Osteocyte (in vitro differentiated cells): ENCODE results near the gene HRH2. TPM values are rescaled to one million over a fixed set of nuclear protein-coding genes. Genes with fewer than 3 reads are reported as not detected.
"Not testable (repeated sequence)": the region's sequence is repeated elsewhere in the genome, so short reads cannot be mapped to it uniquely, and the experiment has no call there.

Experiments
- DNase-seq: peaks from one replicate; pipeline ENCODE4 v3.0.0; 2021; ENCODE audit warnings: mixed read lengths; ENCODE audit not compliant: unreplicated experiment; ENCODE audit errors: extremely low spot score
- H3K27ac Mint-ChIP-seq: one replicate; pipeline ENCODE4 v1.8.0; 2021; ENCODE audit warnings: mild to moderate bottlenecking, mixed read lengths; ENCODE audit not compliant: unreplicated experiment
- H3K27me3 Mint-ChIP-seq: one replicate; pipeline ENCODE4 v1.8.0; 2021; ENCODE audit warnings: mixed read lengths; ENCODE audit not compliant: unreplicated experiment
- H3K36me3 Mint-ChIP-seq: one replicate; pipeline ENCODE4 v1.8.0; 2021; ENCODE audit warnings: mixed read lengths; ENCODE audit not compliant: unreplicated experiment
- H3K4me1 Mint-ChIP-seq: one replicate; pipeline ENCODE4 v1.8.0; 2021; ENCODE audit warnings: mixed read lengths; ENCODE audit not compliant: unreplicated experiment
- H3K4me3 Mint-ChIP-seq: one replicate; pipeline ENCODE4 v1.8.0; 2021; ENCODE audit warnings: mild to moderate bottlenecking, moderate library complexity, mixed read lengths; ENCODE audit not compliant: unreplicated experiment
- H3K9me3 Mint-ChIP-seq: one replicate; pipeline ENCODE4 v1.8.0; 2021; ENCODE audit warnings: mixed read lengths; ENCODE audit not compliant: unreplicated experiment
- CTCF ChIP-seq: fragments of 200-600 bp; sonication (generic); IDR thresholded peaks from 2 replicates; pipeline ENCODE4 v1.5.0; 2021; ENCODE audit warnings: antibody characterized with exemption, mild to moderate bottlenecking, moderate library complexity
- total RNA-seq: library from RNA; stranded (reverse); gene quantifications from 2 replicates; pipeline ENCODE4 v1.2.1, GENCODE V29; 2021

Gene HRH2
- total RNA-seq, 1 donor from 2014 or later: not detected

GRCh38 chr5:175642998-175643397 lies 14.9 kb upstream of the HRH2 start:
- Mint-ChIP-seq H3K9me3 (peaks cover 7% of the 10 kb centered on the region), H3K4me1 (no peaks in the 10 kb centered on the region), H3K36me3 (no peaks in the 10 kb centered on the region), H3K4me3 (no peak overlapping the region), H3K27ac (no peak overlapping the region), H3K27me3 (no peaks in the 10 kb centered on the region)
- DNase-seq: no peak
- TF ChIP-seq CTCF: no peak

- Mint-ChIP-seq H3K4me1 (no peaks in the 10 kb centered on the region), H3K36me3 (no peaks in the 10 kb centered on the region), H3K27ac (no peak overlapping the region), H3K9me3 (peaks cover 16% of the 10 kb centered on the region), H3K27me3 (no peaks in the 10 kb centered on the region), H3K4me3 (no peak overlapping the region)
- TF ChIP-seq CTCF: no peak
- no peak for DNase-seq
These were observed 11.6 kb upstream of the HRH2 start for GRCh38 chr5:175646251-175646650.

- peaks cover 16% of the 10 kb centered on the region for H3K9me3 Mint-ChIP-seq
These were observed 7.9 kb upstream of the HRH2 start for GRCh38 chr5:175649967-175650366.

GRCh38 chr5:175650430-175651205 lies 7.3 kb upstream of the HRH2 start:
- H3K9me3 Mint-ChIP-seq: peaks cover 16% of the 10 kb centered on the region
- H3K27me3 Mint-ChIP-seq, H3K4me3 Mint-ChIP-seq, H3K27ac Mint-ChIP-seq, DNase-seq, H3K36me3 Mint-ChIP-seq, H3K4me1 Mint-ChIP-seq: not testable (repeated sequence)

More at GRCh38 chr5:175649967-175650366, 7.9 kb upstream of the HRH2 start:
- Mint-ChIP-seq H3K4me3 (no peak overlapping the region), H3K27ac (no peak overlapping the region), H3K27me3 (no peaks in the 10 kb centered on the region), H3K36me3 (no peaks in the 10 kb centered on the region), H3K4me1 (no peaks in the 10 kb centered on the region)
- no peak for DNase-seq
- no peak for TF ChIP-seq CTCF

- Mint-ChIP-seq H3K9me3 (peaks cover 13% of the 10 kb centered on the region), H3K4me3 (no peak overlapping the region), H3K27me3 (peaks cover 12% of the 10 kb centered on the region), H3K27ac (peak overlapping the region; percentile 25), H3K36me3 (no peaks in the 10 kb centered on the region), H3K4me1 (peaks cover 6% of the 10 kb centered on the region)
- no peak for DNase-seq
- no peak for TF ChIP-seq CTCF
These were observed 4.9 kb upstream of the HRH2 start for GRCh38 chr5:175652741-175653663.
